ENCODE results near the gene RAB33A. TPM values are rescaled to one million over a fixed set of nuclear protein-coding genes. Genes with fewer than 3 reads are reported as not detected.
"Not testable (repeated sequence)": the region's sequence is repeated elsewhere in the genome, so short reads cannot be mapped to it uniquely, and the experiment has no call there.

The RAB33A gene
- total RNA-seq, 1 experiment from 2014 or later = 10.3 TPM

DNA sequence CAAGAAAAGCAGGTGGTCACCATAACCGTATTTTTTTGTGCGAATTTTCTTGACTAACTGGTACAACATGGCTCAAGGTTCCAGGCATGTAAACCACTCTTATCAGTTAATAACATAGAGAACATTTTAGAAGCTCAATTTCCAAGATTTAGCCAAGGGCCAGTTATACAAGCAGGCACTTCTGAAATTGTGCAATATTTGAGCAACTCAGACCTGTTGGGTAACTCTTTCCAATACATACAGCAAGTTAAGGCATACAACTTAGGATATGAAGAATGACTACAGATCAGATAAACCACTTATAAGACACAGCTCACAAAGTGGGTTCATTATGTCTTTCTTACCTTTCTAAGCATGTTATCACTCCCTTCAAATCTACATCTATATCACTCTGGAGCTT, 53.0 kb downstream of the RAB33A start:
- DNase-seq = no peak
- Histone ChIP-seq H3K9me2 (replicated peaks; ENCODE audit: insufficient read depth, low read length) (no peaks in the 10 kb centered on the region), H3K4me1 (ENCODE audit: low read length) (no peaks in the 10 kb centered on the region), H3K27ac (ENCODE audit: low read length) (no peak overlapping the region), H3K4me2 (ENCODE audit: low read depth, low read length, poor library complexity, severe bottlenecking) (no peak overlapping the region), H3K9ac (ENCODE audit: low read length) (no peak overlapping the region), H3K27me3 (ENCODE audit: low read length) (no peaks in the 10 kb centered on the region), H3K9me3 (ENCODE audit: low read length) (no peaks in the 10 kb centered on the region), H4K20me1 (ENCODE audit: insufficient read depth, low read depth, low read length) (no peaks in the 10 kb centered on the region), H2AFZ (ENCODE audit: low read length) (no peak overlapping the region), H3K4me3 (ENCODE audit: low read length) (no peak overlapping the region), H3K79me2 (ENCODE audit: low read length) (no peaks in the 10 kb centered on the region), H3K36me3 (ENCODE audit: insufficient read depth, low read length) (peaks cover 10% of the 10 kb centered on the region)

DNA sequence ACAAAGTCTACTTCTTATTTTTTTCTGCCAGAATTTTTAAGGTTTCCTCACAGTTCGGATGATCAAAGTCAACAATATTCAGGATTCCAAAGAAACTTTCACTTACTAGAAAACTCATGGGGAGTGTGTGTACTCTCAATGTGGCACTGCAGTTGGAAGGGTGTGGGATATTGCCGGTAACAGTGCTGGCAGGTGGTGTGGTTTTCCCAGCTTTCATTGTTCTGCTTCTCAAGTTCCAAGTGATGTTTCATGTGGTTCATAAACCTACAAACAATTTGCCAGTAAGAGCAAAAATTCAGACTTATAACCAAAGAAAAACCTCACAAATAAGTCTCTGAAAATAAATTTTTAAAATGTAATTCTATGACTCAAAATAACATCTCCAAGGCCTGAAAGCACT, 57.1 kb downstream of the RAB33A start:
- H3K36me3 ChIP-seq (ENCODE audit: insufficient read depth, low read length) = peaks cover 29% of the 10 kb centered on the region
- H3K4me1 ChIP-seq (ENCODE audit: low read length) = no peaks in the 10 kb centered on the region
- peaks cover 7% of the 10 kb centered on the region for H3K79me2 ChIP-seq (ENCODE audit: low read length)
- H4K20me1 ChIP-seq (ENCODE audit: insufficient read depth, low read depth, low read length) = no peaks in the 10 kb centered on the region
- no peak overlapping the region for H2AFZ ChIP-seq (ENCODE audit: low read length)
- H3K9ac ChIP-seq (ENCODE audit: low read length) = no peak overlapping the region
- DNase-seq = no peak
- no peaks in the 10 kb centered on the region for H3K9me2 ChIP-seq (replicated peaks; ENCODE audit: insufficient read depth, low read length)
- H3K4me3 ChIP-seq (ENCODE audit: low read length) = no peak overlapping the region
- H3K4me2 ChIP-seq (ENCODE audit: low read depth, low read length, poor library complexity, severe bottlenecking) = no peak overlapping the region
- no peak overlapping the region for H3K27ac ChIP-seq (ENCODE audit: low read length)
- H3K27me3 ChIP-seq (ENCODE audit: low read length) = no peaks in the 10 kb centered on the region
- H3K9me3 ChIP-seq (ENCODE audit: low read length) = no peaks in the 10 kb centered on the region

DNA sequence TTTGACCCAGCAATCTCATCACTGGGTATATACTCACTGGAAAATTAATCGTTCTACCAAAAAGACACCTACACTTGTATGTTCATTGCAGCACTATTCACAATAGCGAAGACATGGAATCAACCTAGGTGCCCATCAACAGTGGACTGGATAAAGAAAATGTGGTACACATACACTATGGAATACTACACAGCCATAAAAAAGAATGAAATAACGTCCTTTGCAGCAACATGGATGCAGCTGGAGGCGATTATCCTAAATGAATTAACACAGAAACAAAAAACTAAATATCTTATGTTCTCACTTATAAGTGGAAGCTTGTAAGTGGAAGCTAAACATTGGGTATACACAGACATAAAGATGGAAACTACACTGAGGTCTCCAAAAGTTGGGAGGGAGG, 59.4 kb downstream of the RAB33A start:
- H3K27me3 ChIP-seq (ENCODE audit: low read length); H3K4me3 ChIP-seq (ENCODE audit: low read length); H3K9ac ChIP-seq (ENCODE audit: low read length); H2AFZ ChIP-seq (ENCODE audit: low read length); H3K4me1 ChIP-seq (ENCODE audit: low read length); H4K20me1 ChIP-seq (ENCODE audit: insufficient read depth, low read depth, low read length); H3K4me2 ChIP-seq (ENCODE audit: low read depth, low read length, poor library complexity, severe bottlenecking); DNase-seq; H3K79me2 ChIP-seq (ENCODE audit: low read length); H3K27ac ChIP-seq (ENCODE audit: low read length); H3K9me3 ChIP-seq (ENCODE audit: low read length); H3K9me2 ChIP-seq (replicated peaks; ENCODE audit: insufficient read depth, low read length): not testable (repeated sequence)
- H3K36me3 ChIP-seq (ENCODE audit: insufficient read depth, low read length) = peaks cover 34% of the 10 kb centered on the region

Other genes starting within 250 kb of the RAB33A start
- gene BCORL1, start 189.3 kb upstream of the RAB33A start, total RNA-seq (2014; rRNA removed; shearing (Covaris generic); ENCODE audit: low replicate concordance) = 3.5 and 5.3 TPM in 2 replicates
- gene ELF4, start 61.5 kb upstream of the RAB33A start, total RNA-seq (2014; rRNA removed; shearing (Covaris generic); ENCODE audit: low replicate concordance) = 29.1 and 31.7 TPM in 2 replicates
- 25.8 and 37.4 TPM in 2 replicates for gene AIFM1, start 6.1 kb upstream of the RAB33A start, total RNA-seq (2014; rRNA removed; shearing (Covaris generic); ENCODE audit: low replicate concordance)
- gene ZNF280C, start 96.9 kb downstream of the RAB33A start, total RNA-seq (2014; rRNA removed; shearing (Covaris generic); ENCODE audit: low replicate concordance) = 8.4 and 29.6 TPM in 2 replicates
- gene SLC25A14, start 168.0 kb downstream of the RAB33A start, total RNA-seq (2014; rRNA removed; shearing (Covaris generic); ENCODE audit: low replicate concordance) = 18.3 and 20.8 TPM in 2 replicates
- gene GPR119, start 213.7 kb downstream of the RAB33A start, total RNA-seq (2014; rRNA removed; shearing (Covaris generic); ENCODE audit: low replicate concordance) = not detected in 2 replicates
- 16.0 and 30.0 TPM in 2 replicates for gene RBMX2, start 230.0 kb downstream of the RAB33A start, total RNA-seq (2014; rRNA removed; shearing (Covaris generic); ENCODE audit: low replicate concordance)

Data from Karpas-422 (cell line).